OCI-LY3 (cell line): ENCODE data around the gene GALNT2.

Experiments used
- H2AFZ ChIP-seq: fragments of 200-600, 300-600 bp; shearing (Covaris generic); 2 replicates; pipeline ENCODE4 v1.6.0; 2014; ENCODE audit warnings: antibody characterized with exemption, low read depth, low read length
- H3K27ac ChIP-seq: fragments of 200-600, 300-600 bp; sonication (generic); 2 replicates; pipeline ENCODE4 v1.5.1; 2014; ENCODE audit warnings: mild to moderate bottlenecking, low read length, moderate library complexity, mixed read lengths
- H3K27me3 ChIP-seq: fragments of 200-600, 300-600 bp; sonication (generic); 2 replicates; pipeline ENCODE4 v1.6.1; 2014; ENCODE audit warnings: low read depth, low read length, mixed read lengths
- H3K36me3 ChIP-seq: fragments of 200-600, 300-600 bp; sonication (generic); replicated peaks from 2 replicates; pipeline ENCODE3; 2014; ENCODE audit warnings: low read depth, low read length, mixed read lengths
- H3K4me1 ChIP-seq: fragments of 300-600, 200-600 bp; sonication (generic); 2 replicates; pipeline ENCODE4 v1.6.1; 2014; ENCODE audit warnings: low read length, mixed read lengths
- H3K4me2 ChIP-seq: fragments of 200-600, 300-600 bp; sonication (generic); 2 replicates; pipeline ENCODE4 v1.6.1; 2014; ENCODE audit warnings: low read length, mixed read lengths
- H3K4me3 ChIP-seq: fragments of 300-600, 200-600 bp; sonication (generic); 2 replicates; pipeline ENCODE4 v1.5.1; 2014; ENCODE audit warnings: antibody characterized with exemption, mild to moderate bottlenecking, low read length, moderate library complexity
- H3K79me2 ChIP-seq: fragments of 300-600, 200-600 bp; shearing (Covaris generic); 2 replicates; pipeline ENCODE4 v1.6.1; 2014; ENCODE audit warnings: mild to moderate bottlenecking, low read length, mixed read lengths
- H3K9ac ChIP-seq: fragments of 300-600, 200-600 bp; shearing (Covaris generic); 2 replicates; pipeline ENCODE4 v1.6.0; 2014; ENCODE audit warnings: mild to moderate bottlenecking, low read length, moderate library complexity
- H3K9me3 ChIP-seq: fragments of 200-600, 300-600 bp; shearing (Covaris generic); 2 replicates; pipeline ENCODE4 v1.6.1; 2014; ENCODE audit warnings: low read length, mixed read lengths; ENCODE audit not compliant: insufficient read depth
- H4K20me1 ChIP-seq: fragments of 200-600, 300-600 bp; sonication (generic); 2 replicates; pipeline ENCODE4 v1.6.1; 2016; ENCODE audit warnings: low read length, mixed read lengths; ENCODE audit not compliant: insufficient read depth
- EZH2phosphoT487 ChIP-seq: fragments of 200-600 bp; shearing (Covaris generic); IDR thresholded peaks from 2 replicates; pipeline ENCODE4 v1.6.1; 2018; ENCODE audit warnings: antibody characterized with exemption, mixed run types, low read depth
- TF ChIP-seq, protein P1 (sequence below): fragments of 200-600, 300-600 bp; sonication (generic); IDR thresholded peaks from 2 replicates; pipeline ENCODE4 v1.5.1; 2014; ENCODE audit warnings: antibody characterized with exemption, low read length, low read depth

Gene GALNT2

DNA sequence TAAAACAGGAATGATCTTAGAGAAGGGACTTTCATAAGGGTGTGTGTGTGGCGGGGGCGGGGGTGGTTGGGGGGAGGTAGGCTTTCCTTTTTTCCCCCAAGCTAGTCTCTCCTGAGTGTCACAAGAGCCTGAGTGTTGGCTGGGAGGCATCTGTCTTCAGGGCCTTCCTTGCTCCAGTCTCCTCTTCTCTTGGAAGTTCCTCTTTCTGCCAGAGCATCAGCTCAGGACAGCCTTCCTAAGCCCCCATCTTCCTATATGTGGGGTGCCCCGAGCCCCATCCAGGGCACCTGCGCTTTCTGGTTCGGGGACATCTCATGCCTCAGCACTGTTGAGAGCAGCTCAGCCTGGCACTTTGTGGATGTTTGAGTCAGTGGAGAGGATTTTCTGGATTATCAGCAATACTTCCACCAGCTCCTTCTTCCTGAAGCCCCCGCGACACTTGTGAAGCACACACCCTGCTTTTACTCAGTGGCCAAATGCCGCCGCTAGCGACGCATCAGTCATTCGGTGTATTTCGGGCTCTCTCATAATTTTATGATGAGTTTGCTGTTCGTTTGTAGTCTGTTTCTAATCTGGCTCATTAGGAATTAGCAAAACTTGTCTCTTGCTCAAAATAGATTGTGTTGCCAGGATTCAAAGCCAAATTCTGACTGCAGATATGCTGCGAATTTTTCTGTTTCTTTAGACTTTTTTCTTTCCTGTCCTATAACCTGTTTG is 61.7 kb downstream of the GALNT2 start:
- Histone ChIP-seq H3K27me3 (no peaks in the 10 kb centered on the region), H3K9ac (no peak overlapping the region), H3K4me1 (peaks cover 36% of the 10 kb centered on the region), H4K20me1 (peaks cover 34% of the 10 kb centered on the region), H3K79me2 (peaks cover 66% of the 10 kb centered on the region), H3K9me3 (no peaks in the 10 kb centered on the region; the same call in 1 of the 2 replicates), H2AFZ (no peak overlapping the region), H3K4me3 (no peak overlapping the region), H3K4me2 (no peak overlapping the region), H3K36me3 (no peaks in the 10 kb centered on the region), H3K27ac (no peak overlapping the region)
- TF ChIP-seq, protein P1, sequence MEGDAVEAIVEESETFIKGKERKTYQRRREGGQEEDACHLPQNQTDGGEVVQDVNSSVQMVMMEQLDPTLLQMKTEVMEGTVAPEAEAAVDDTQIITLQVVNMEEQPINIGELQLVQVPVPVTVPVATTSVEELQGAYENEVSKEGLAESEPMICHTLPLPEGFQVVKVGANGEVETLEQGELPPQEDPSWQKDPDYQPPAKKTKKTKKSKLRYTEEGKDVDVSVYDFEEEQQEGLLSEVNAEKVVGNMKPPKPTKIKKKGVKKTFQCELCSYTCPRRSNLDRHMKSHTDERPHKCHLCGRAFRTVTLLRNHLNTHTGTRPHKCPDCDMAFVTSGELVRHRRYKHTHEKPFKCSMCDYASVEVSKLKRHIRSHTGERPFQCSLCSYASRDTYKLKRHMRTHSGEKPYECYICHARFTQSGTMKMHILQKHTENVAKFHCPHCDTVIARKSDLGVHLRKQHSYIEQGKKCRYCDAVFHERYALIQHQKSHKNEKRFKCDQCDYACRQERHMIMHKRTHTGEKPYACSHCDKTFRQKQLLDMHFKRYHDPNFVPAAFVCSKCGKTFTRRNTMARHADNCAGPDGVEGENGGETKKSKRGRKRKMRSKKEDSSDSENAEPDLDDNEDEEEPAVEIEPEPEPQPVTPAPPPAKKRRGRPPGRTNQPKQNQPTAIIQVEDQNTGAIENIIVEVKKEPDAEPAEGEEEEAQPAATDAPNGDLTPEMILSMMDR = no peak
- TF ChIP-seq EZH2phosphoT487 = no peak

DNA sequence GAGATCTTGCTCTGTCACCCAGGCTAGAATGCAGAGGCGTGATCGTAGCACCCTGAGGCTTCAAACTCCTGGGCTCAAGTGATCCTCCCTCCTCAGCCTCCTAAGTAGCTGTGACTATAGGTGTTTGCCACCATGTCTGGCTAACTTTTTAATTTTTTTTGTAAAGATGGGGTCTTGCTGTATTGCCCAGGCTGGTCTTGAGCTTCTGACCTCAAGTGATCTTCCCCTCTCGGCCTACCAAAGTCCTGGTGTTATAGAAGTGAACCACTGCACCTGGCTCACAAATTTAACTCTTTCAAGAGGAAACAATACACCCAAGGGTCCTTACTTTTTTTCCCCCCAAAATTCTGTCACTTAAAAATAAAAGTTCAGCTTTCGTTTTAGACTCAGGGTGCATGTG is 62.3 kb downstream of the GALNT2 start:
- H2AFZ ChIP-seq = no peak overlapping the region
- H3K4me3 ChIP-seq = no peak overlapping the region
- H3K4me1 ChIP-seq = peaks cover 30% of the 10 kb centered on the region
- peaks cover 61% of the 10 kb centered on the region for H3K79me2 ChIP-seq
- no peak overlapping the region for H3K9ac ChIP-seq
- TF ChIP-seq, protein P1 = no peak
- TF ChIP-seq EZH2phosphoT487 = no peak
- no peaks in the 10 kb centered on the region for H3K27me3 ChIP-seq
- H3K4me2 ChIP-seq = no peak overlapping the region
- H3K36me3 ChIP-seq = no peaks in the 10 kb centered on the region
- no peak overlapping the region for H3K27ac ChIP-seq
- H4K20me1 ChIP-seq = peaks cover 34% of the 10 kb centered on the region
- no peaks in the 10 kb centered on the region; the same call in 1 of the 2 replicates for H3K9me3 ChIP-seq

DNA sequence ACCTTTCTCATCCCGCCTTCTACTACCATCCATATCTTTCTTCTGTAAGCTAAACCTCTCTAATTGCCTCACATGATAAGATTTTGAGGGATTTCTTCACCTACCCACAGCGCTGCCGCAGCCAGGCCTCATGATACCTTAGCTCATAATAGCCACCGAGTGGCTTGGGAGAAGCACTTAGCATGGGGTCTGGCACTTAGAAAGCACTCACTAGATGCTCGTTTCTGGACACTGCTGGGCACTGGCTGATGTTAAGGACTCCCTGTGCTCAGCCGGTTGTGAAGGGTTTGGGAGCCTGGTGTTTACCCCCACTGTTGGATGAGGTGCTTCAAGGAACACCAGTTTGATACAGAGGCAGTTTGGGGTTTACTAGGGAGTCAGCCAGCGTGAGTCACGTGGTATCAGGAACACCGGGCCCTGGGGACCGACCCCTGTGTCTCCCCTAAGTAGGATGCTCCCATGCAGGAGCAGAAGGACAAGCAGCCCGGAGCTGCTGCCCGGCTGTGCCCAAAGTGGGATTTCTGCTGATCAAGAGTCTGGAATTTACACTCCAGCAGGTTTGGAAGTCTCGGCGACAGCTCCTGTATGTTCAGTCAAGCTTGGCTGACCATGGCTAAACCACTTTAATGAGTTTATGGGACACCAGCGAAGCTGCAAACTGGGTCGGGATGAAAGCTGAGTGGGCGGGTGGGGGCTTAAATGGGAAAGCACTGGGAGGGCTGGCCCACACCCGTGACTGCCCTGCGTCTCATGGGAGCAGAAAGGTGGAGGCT is 63.3 kb downstream of the GALNT2 start:
- Histone ChIP-seq H4K20me1 (peaks cover 31% of the 10 kb centered on the region), H3K27me3 (no peaks in the 10 kb centered on the region), H3K9ac (no peak overlapping the region), H3K4me1 (peaks cover 20% of the 10 kb centered on the region), H2AFZ (no peak overlapping the region), H3K27ac (no peak overlapping the region), H3K4me2 (no peak overlapping the region), H3K79me2 (peaks cover 50% of the 10 kb centered on the region), H3K4me3 (no peak overlapping the region), H3K36me3 (no peaks in the 10 kb centered on the region), H3K9me3 (no peaks in the 10 kb centered on the region)
- TF ChIP-seq, protein P1 = no peak
- TF ChIP-seq EZH2phosphoT487 = no peak

DNA sequence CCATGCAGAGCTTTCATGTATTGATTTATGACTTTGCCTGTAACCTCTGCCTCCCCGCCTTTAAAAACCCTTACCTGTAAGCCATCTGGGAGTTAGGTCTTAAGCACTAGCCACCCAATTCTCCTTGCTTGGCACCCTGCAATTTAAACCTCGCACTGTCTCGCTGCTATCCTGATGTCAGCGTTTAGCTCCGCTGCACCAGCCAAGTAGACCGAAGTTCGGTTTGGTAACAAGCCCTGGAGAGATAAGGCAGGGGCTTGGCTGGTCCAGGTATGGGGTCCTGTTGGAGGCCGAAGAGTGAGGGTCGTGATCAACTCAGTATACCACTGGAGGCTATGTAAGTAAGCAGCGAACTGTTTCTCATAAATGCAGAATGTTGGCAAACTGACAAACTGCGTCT is 64.4 kb downstream of the GALNT2 start:
- H4K20me1 ChIP-seq = peaks cover 27% of the 10 kb centered on the region
- H3K36me3 ChIP-seq = no peaks in the 10 kb centered on the region
- H3K9ac ChIP-seq = no peak overlapping the region
- H3K27me3 ChIP-seq = no peaks in the 10 kb centered on the region
- no peak overlapping the region for H2AFZ ChIP-seq
- H3K9me3 ChIP-seq = no peaks in the 10 kb centered on the region
- H3K79me2 ChIP-seq = peaks cover 41% of the 10 kb centered on the region
- H3K4me1 ChIP-seq = peaks cover 9% of the 10 kb centered on the region
- H3K4me2 ChIP-seq = no peak overlapping the region
- H3K27ac ChIP-seq = no peak overlapping the region
- H3K4me3 ChIP-seq = no peak overlapping the region
- TF ChIP-seq EZH2phosphoT487 = no peak
- TF ChIP-seq, protein P1 = no peak
